HEK293 (cell line): ENCODE measurements around the gene ZIC4.
A peak's percentile ranks its signal among the peaks of the same experiment; 100 is the strongest.

ENCODE experiments used
- CTCF ChIA-PET: fragments of 350-600 bp; formaldehyde crosslinking; extraction: SDS; loops from one replicate; lab custom pipeline; 2021; ENCODE audit warnings: antibody characterized with exemption; lab: Yijun Ruan, JAX
- POLR2A ChIA-PET: fragments of 300-600 bp; formaldehyde crosslinking; extraction: SDS; loops from one replicate; lab custom pipeline; 2020; ENCODE audit warnings: antibody characterized with exemption, inconsistent platforms; lab: Yijun Ruan, JAX
- H3K27ac ChIP-seq: fragments of 200-500 bp; sonication (Bioruptor generic); 2 replicates; pipeline ENCODE4 v1.5.1; 2014; ENCODE audit warnings: low read depth, low read length, control low read depth, inconsistent platforms; ENCODE audit errors: extremely low read depth
- H3K36me3 ChIP-seq, 2 experiments: fragments of 200-500 bp in 1 of 2; sonication (Bioruptor generic) in 1 of 2; 1 replicate in 1 of 2; 2 replicates in 1 of 2; pipeline ENCODE4 v1.5.1; 2014 to 2017; ENCODE audit warnings: inconsistent platforms in 2 of 2, low read length in 2 of 2; ENCODE audit not compliant: control insufficient read depth in 2 of 2, insufficient read depth in 1 of 2
- H3K4me1 ChIP-seq: fragments of 200-500 bp; sonication (Bioruptor generic); 2 replicates; pipeline ENCODE4 v1.5.1; 2014; ENCODE audit warnings: mild to moderate bottlenecking, low read length, inconsistent platforms; ENCODE audit not compliant: control insufficient read depth, insufficient read depth
- H3K4me3 ChIP-seq: 2 replicates; pipeline ENCODE4 v1.5.1; 2011; ENCODE audit warnings: low read depth, mild to moderate bottlenecking, control low read depth, low read length, moderate library complexity
- H3K9me3 ChIP-seq: fragments of 200-500 bp; sonication (Bioruptor generic); 2 replicates; pipeline ENCODE4 v1.5.1; 2014; ENCODE audit warnings: low read depth, low read length, inconsistent platforms; ENCODE audit not compliant: control insufficient read depth, insufficient read depth
- KLF16 ChIP-seq: fragments of 450-650 bp; formaldehyde crosslinking; IDR thresholded peaks from 2 replicates; pipeline ENCODE4 v1.5.1; 2017; ENCODE audit warnings: missing biosample characterization, missing genetic modification characterization
- OVOL3 ChIP-seq: fragments of 450-650 bp; formaldehyde crosslinking; IDR thresholded peaks from 2 replicates; pipeline ENCODE4 v1.5.1; 2016; ENCODE audit warnings: missing biosample characterization, missing genetic modification characterization
- PRDM2 ChIP-seq: fragments of 450-650 bp; formaldehyde crosslinking; IDR thresholded peaks from 2 replicates; pipeline ENCODE4 v1.5.1; 2016; ENCODE audit warnings: missing biosample characterization, missing genetic modification characterization, borderline replicate concordance
- SALL2 ChIP-seq: fragments of 450-650 bp; formaldehyde crosslinking; IDR thresholded peaks from 2 replicates; pipeline ENCODE4 v1.5.0; 2017; ENCODE audit warnings: missing biosample characterization, mild to moderate bottlenecking, missing genetic modification characterization, borderline replicate concordance
- SCRT1 ChIP-seq: fragments of 450-650 bp; formaldehyde crosslinking; IDR thresholded peaks from 2 replicates; pipeline ENCODE4 v1.5.1; 2016; ENCODE audit warnings: missing biosample characterization, missing genetic modification characterization, borderline replicate concordance
- SP3 ChIP-seq: fragments of 450-650 bp; formaldehyde crosslinking; IDR thresholded peaks from 2 replicates; pipeline ENCODE4 v1.5.1; 2016; ENCODE audit warnings: missing biosample characterization, missing genetic modification characterization
- ZBTB26 ChIP-seq: fragments of 450-650 bp; formaldehyde crosslinking; optimal IDR thresholded peaks from 2 replicates; pipeline ENCODE3; 2016; ENCODE audit warnings: missing biosample characterization, mild to moderate bottlenecking, missing genetic modification characterization
- ZIC2 ChIP-seq: fragments of 450-650 bp; formaldehyde crosslinking; IDR thresholded peaks from 2 replicates; pipeline ENCODE4 v1.5.1; 2016; ENCODE audit warnings: missing biosample characterization, missing genetic modification characterization
- ZNF341 ChIP-seq: fragments of 450-650 bp; formaldehyde crosslinking; IDR thresholded peaks from 2 replicates; pipeline ENCODE4; 2016; ENCODE audit warnings: low read depth, missing biosample characterization, missing genetic modification characterization
- ZNF362 ChIP-seq: fragments of 450-650 bp; formaldehyde crosslinking; IDR thresholded peaks from 2 replicates; pipeline ENCODE4 v1.5.1; 2016; ENCODE audit warnings: missing biosample characterization, missing genetic modification characterization
- ZNF433 ChIP-seq: fragments of 450-650 bp; formaldehyde crosslinking; IDR thresholded peaks from 2 replicates; pipeline ENCODE4 v1.5.1; 2016; ENCODE audit warnings: missing biosample characterization, missing genetic modification characterization, low read depth
- ZNF707 ChIP-seq: fragments of 450-650 bp; formaldehyde crosslinking; IDR thresholded peaks from 2 replicates; pipeline ENCODE4 v1.5.1; 2016; ENCODE audit warnings: missing biosample characterization, missing genetic modification characterization
- ZNF785 ChIP-seq: fragments of 450-650 bp; formaldehyde crosslinking; IDR thresholded peaks from 2 replicates; pipeline ENCODE4 v1.5.1; 2016; ENCODE audit warnings: missing biosample characterization, missing genetic modification characterization
- ZNF792 ChIP-seq: fragments of 450-650 bp; formaldehyde crosslinking; IDR thresholded peaks from 2 replicates; pipeline ENCODE4 v1.5.1; 2016; ENCODE audit warnings: missing biosample characterization, missing genetic modification characterization

Gene ZIC4

GRCh38 chr3:147392625-147392946 lies 13.8 kb downstream of the ZIC4 start (continued):
- no peak for TF ChIP-seq PRDM2 (tag by site-specific recombination)
- TF ChIP-seq ZNF707 (tag by site-specific recombination) = no peak
- TF ChIP-seq ZNF433 (tag by site-specific recombination) = no peak
- TF ChIP-seq SCRT1 (tag by site-specific recombination) = no peak
- no peak for TF ChIP-seq ZNF341 (tag by site-specific recombination)
- TF ChIP-seq KLF16 = no peak
- TF ChIP-seq ZIC2 (tag by site-specific recombination) = no peak
- no peak for TF ChIP-seq OVOL3 (tag by site-specific recombination)
- no peak for TF ChIP-seq ZBTB26
- no peak for TF ChIP-seq SP3 (tag by site-specific recombination)
- TF ChIP-seq, all 188 proteins: peak for 0

- peak overlapping the region; percentile 18 for H3K4me3 ChIP-seq
- no peaks in the 10 kb centered on the region for H3K4me1 ChIP-seq
- H3K36me3 ChIP-seq = no peaks in the 10 kb centered on the region
- CTCF ChIA-PET = no interaction called here
- no peaks in the 10 kb centered on the region for H3K9me3 ChIP-seq
- TF ChIP-seq ZNF792 (tag by site-specific recombination) (no peak), SALL2 (tag by site-specific recombination) (no peak), ZNF362 (no peak), ZNF785 (tag by site-specific recombination) (no peak)
- H3K27ac ChIP-seq = peak overlapping the region; percentile 9; the same call in 1 of the 2 replicates
- POLR2A ChIA-PET = no interaction called here
These were observed 14.3 kb downstream of the ZIC4 start for GRCh38 chr3:147391781-147392624.
